Measurements from ENCODE around the gene MET.

The MET gene

GRCh38 chr7:116788572-116789197, 116.7 kb downstream of the MET start:
- no peak for DNase-seq (ENCODE audit: low read depth)
- H3K4me3 ChIP-seq (ENCODE audit: low read length) = no peak overlapping the region
- TF ChIP-seq, protein P1, sequence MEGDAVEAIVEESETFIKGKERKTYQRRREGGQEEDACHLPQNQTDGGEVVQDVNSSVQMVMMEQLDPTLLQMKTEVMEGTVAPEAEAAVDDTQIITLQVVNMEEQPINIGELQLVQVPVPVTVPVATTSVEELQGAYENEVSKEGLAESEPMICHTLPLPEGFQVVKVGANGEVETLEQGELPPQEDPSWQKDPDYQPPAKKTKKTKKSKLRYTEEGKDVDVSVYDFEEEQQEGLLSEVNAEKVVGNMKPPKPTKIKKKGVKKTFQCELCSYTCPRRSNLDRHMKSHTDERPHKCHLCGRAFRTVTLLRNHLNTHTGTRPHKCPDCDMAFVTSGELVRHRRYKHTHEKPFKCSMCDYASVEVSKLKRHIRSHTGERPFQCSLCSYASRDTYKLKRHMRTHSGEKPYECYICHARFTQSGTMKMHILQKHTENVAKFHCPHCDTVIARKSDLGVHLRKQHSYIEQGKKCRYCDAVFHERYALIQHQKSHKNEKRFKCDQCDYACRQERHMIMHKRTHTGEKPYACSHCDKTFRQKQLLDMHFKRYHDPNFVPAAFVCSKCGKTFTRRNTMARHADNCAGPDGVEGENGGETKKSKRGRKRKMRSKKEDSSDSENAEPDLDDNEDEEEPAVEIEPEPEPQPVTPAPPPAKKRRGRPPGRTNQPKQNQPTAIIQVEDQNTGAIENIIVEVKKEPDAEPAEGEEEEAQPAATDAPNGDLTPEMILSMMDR (IDR thresholded peaks at IDR 0.05; ENCODE audit: insufficient read depth, low read depth, low read length, missing control alignments) = no peak

GRCh38 chr7:116790025-116790424, 118.0 kb downstream of the MET start:
- TF ChIP-seq, protein P1 (IDR thresholded peaks at IDR 0.05; ENCODE audit: insufficient read depth, low read depth, low read length, missing control alignments) = no peak
- H3K4me3 ChIP-seq (ENCODE audit: low read length) = no peak overlapping the region
- no peak for DNase-seq (ENCODE audit: low read depth)

DNA sequence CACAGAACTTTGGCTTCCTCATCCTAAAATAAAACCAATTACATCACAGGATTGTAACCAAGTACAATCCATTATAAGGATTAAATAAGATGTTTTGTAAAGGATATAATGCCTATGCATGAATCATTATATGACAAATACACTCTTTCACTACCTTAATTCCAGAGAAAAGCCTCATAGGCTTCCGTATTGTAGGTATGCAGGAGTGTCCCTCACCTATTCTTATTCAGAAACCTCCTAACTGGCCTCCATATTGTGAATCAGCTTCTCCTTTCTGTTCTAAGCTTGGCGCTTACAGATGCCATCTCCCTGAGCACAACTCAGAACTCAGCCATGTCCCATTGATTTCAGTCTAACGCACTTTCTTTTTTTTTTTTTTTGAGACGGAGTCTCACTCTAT, 120.8 kb downstream of the MET start:
- TF ChIP-seq, protein P1 (IDR thresholded peaks at IDR 0.05; ENCODE audit: insufficient read depth, low read depth, low read length, missing control alignments) = no peak
- peak; percentile 80 for DNase-seq (ENCODE audit: low read depth)
- H3K4me3 ChIP-seq (ENCODE audit: low read length) = no peak overlapping the region

GRCh38 chr7:116793795-116794340, 121.9 kb downstream of the MET start:
- no peak for DNase-seq (ENCODE audit: low read depth)
- TF ChIP-seq, protein P1 (IDR thresholded peaks at IDR 0.05; ENCODE audit: insufficient read depth, low read depth, low read length, missing control alignments) = no peak
- H3K4me3 ChIP-seq (ENCODE audit: low read length) = no peak overlapping the region

DNA sequence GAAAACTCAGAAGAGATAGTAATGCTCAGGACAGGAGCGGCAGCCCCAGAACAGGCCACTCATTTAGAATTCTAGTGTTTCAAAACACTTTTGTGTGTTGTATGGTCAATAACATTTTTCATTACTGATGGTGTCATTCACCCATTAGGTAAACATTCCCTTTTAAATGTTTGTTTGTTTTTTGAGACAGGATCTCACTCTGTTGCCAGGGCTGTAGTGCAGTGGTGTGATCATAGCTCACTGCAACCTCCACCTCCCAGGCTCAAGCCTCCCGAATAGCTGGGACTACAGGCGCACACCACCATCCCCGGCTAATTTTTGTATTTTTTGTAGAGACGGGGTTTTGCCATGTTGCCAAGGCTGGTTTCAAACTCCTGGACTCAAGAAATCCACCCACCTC, 124.5 kb downstream of the MET start:
- no peak for DNase-seq (ENCODE audit: low read depth)
- H3K4me3 ChIP-seq (ENCODE audit: low read length) = no peak overlapping the region
- TF ChIP-seq, protein P1 (IDR thresholded peaks at IDR 0.05; ENCODE audit: insufficient read depth, low read depth, low read length, missing control alignments) = no peak

GRCh38 chr7:116797612-116798011, 125.6 kb downstream of the MET start:
- peak; percentile 88 for DNase-seq (ENCODE audit: low read depth)
- TF ChIP-seq, protein P1 (IDR thresholded peaks at IDR 0.05; ENCODE audit: insufficient read depth, low read depth, low read length, missing control alignments) = no peak
- no peak overlapping the region for H3K4me3 ChIP-seq (ENCODE audit: low read length)

- TF ChIP-seq, protein P1 (IDR thresholded peaks at IDR 0.05; ENCODE audit: insufficient read depth, low read depth, low read length, missing control alignments) = no peak
- no peak for DNase-seq (ENCODE audit: low read depth)
- no peak overlapping the region for H3K4me3 ChIP-seq (ENCODE audit: low read length)
These were observed 126.2 kb downstream of the MET start for GRCh38 chr7:116798232-116798631.
